HepG2 (cell line): ENCODE measurements around the gene MYO19. TPM values are rescaled to one million over a fixed set of nuclear protein-coding genes. Genes with fewer than 3 reads are reported as not detected.
A peak's percentile ranks its signal among the peaks of the same experiment; 100 is the strongest.

ENCODE experiments used
- CCAR2 ChIP-seq: fragments of 200-400 bp; formaldehyde crosslinking; optimal IDR thresholded peaks from 2 replicates; pipeline ENCODE3; 2018; ENCODE audit warnings: low read depth, mild to moderate bottlenecking, low read length, moderate library complexity
- CHD4 ChIP-seq: fragments of 200-600 bp; sonication (generic); IDR thresholded peaks from 2 replicates; pipeline ENCODE4 v1.7.0; 2017; ENCODE audit warnings: mild to moderate bottlenecking, low read length, borderline replicate concordance
- CREB1 ChIP-seq, 2 experiments: fragments of 450-650 bp in 1 of 2; IDR thresholded peaks; 2 replicates each; pipeline ENCODE4 v1.6.1; 2016 to 2017; ENCODE audit warnings: control low read depth in 1 of 2, mild to moderate bottlenecking in 1 of 2, missing compliant biosample characterization in 1 of 2, missing genetic modification characterization in 1 of 2
- FOSL2 ChIP-seq: sonication (generic); formaldehyde crosslinking; IDR thresholded peaks from 2 replicates; pipeline ENCODE4 v1.4.0; 2020; ENCODE audit warnings: missing genetic modification reagents
- FOXA1 ChIP-seq, 2 experiments: fragments of 450-650 bp in 1 of 2; sonication (generic) in 1 of 2; formaldehyde crosslinking in 1 of 2; IDR thresholded peaks; 2 replicates each; pipeline versions ENCODE4 v1.4.0 to v1.6.1; 2016 to 2020; ENCODE audit warnings: missing genetic modification reagents in 1 of 2
- HDAC2 ChIP-seq: sonication (generic); formaldehyde crosslinking; IDR thresholded peaks from 2 replicates; pipeline ENCODE4 v1.4.0; 2020; ENCODE audit warnings: missing genetic modification reagents
- JARID2 ChIP-seq: sonication (generic); formaldehyde crosslinking; IDR thresholded peaks from 2 replicates; pipeline ENCODE4 v1.8.1; 2023; ENCODE audit warnings: missing genetic modification reagents, inconsistent platforms; ENCODE audit not compliant: insufficient replicate concordance
- NBN ChIP-seq: fragments of 450-650 bp; conservative IDR thresholded peaks from 2 replicates; pipeline ENCODE4 v1.6.1; 2017
- RBAK ChIP-seq: sonication (generic); formaldehyde crosslinking; IDR thresholded peaks from 2 replicates; pipeline ENCODE4 v1.5.1; 2020; ENCODE audit warnings: mild to moderate bottlenecking, missing genetic modification reagents
- STAG1 ChIP-seq: sonication (generic); formaldehyde crosslinking; IDR thresholded peaks from 2 replicates; pipeline ENCODE4 v1.4.0; 2020; ENCODE audit warnings: missing genetic modification reagents
- TBL1XR1 ChIP-seq: fragments of 150-350 bp; IDR thresholded peaks from 2 replicates; pipeline ENCODE4 v1.6.1; 2014; ENCODE audit warnings: borderline replicate concordance, low read length; ENCODE audit not compliant: partially characterized antibody
- TOPORS ChIP-seq: sonication (generic); formaldehyde crosslinking; IDR thresholded peaks from 2 replicates; pipeline ENCODE4 v1.8.0; 2023; ENCODE audit warnings: mild to moderate bottlenecking, missing genetic modification reagents
- ZBTB20 ChIP-seq: sonication (generic); formaldehyde crosslinking; IDR thresholded peaks from 2 replicates; pipeline ENCODE4 v1.8.1; 2023; ENCODE audit warnings: missing genetic modification reagents, low read depth, mild to moderate bottlenecking, borderline replicate concordance
- ZFP36L1 ChIP-seq: sonication (generic); formaldehyde crosslinking; IDR thresholded peaks from 2 replicates; pipeline ENCODE4 v1.8.0; 2022; ENCODE audit warnings: mild to moderate bottlenecking, missing genetic modification reagents, moderate library complexity
- ZIK1 ChIP-seq: sonication (generic); formaldehyde crosslinking; IDR thresholded peaks from 2 replicates; pipeline ENCODE4 v1.5.0; 2020; ENCODE audit warnings: mild to moderate bottlenecking, low read depth, missing genetic modification reagents, borderline replicate concordance
- ZMYM4 ChIP-seq: sonication (generic); formaldehyde crosslinking; IDR thresholded peaks from 2 replicates; pipeline ENCODE4 v1.8.1; 2023; ENCODE audit warnings: mild to moderate bottlenecking, missing genetic modification reagents
- ZNF136 ChIP-seq: sonication (generic); formaldehyde crosslinking; IDR thresholded peaks from 2 replicates; pipeline ENCODE4 v1.8.1; 2022; ENCODE audit warnings: low read depth, mild to moderate bottlenecking, moderate library complexity, missing genetic modification reagents
- ZNF17 ChIP-seq: sonication (generic); formaldehyde crosslinking; IDR thresholded peaks from 2 replicates; pipeline ENCODE4 v1.5.0; 2020; ENCODE audit warnings: mild to moderate bottlenecking, missing genetic modification reagents
- ZNF224 ChIP-seq: sonication (generic); formaldehyde crosslinking; IDR thresholded peaks from 2 replicates; pipeline ENCODE4 v1.5.0; 2020; ENCODE audit warnings: mild to moderate bottlenecking, missing genetic modification reagents
- ZNF292 ChIP-seq: sonication (generic); formaldehyde crosslinking; IDR thresholded peaks from 2 replicates; pipeline ENCODE4 v1.8.1; 2022; ENCODE audit warnings: mild to moderate bottlenecking, low read depth, missing genetic modification reagents, borderline replicate concordance
- ZNF530 ChIP-seq: sonication (generic); formaldehyde crosslinking; IDR thresholded peaks from 2 replicates; pipeline ENCODE4 v1.5.0; 2020; ENCODE audit warnings: low read depth, mild to moderate bottlenecking, missing genetic modification reagents
- ZNF737 ChIP-seq: sonication (generic); formaldehyde crosslinking; IDR thresholded peaks from 2 replicates; pipeline ENCODE4 v1.5.0; 2020; ENCODE audit warnings: missing genetic modification reagents, mild to moderate bottlenecking, borderline replicate concordance
- ZNF850 ChIP-seq: sonication (generic); formaldehyde crosslinking; conservative IDR thresholded peaks from 2 replicates; pipeline ENCODE4 v1.9.0; 2021; ENCODE audit warnings: mild to moderate bottlenecking, missing genetic modification reagents
- polyA plus RNA-seq, 8 experiments: library from polyadenylated mRNA; depleted of rRNA in 3 of 8; stranded (reverse) in 7 of 8; unstranded in 1 of 8; fragments of >200 nt; fragmentation: Illumina TruSeq in 4 of 8; extraction: Trizol in 4 of 8; gene quantifications; 2 replicates each; pipeline versions ENCODE4 v1.2.1 to v1.2.3, GENCODE V29; 2011 to 2016; ENCODE audit warnings: low read depth in 4 of 8, missing spikeins in 1 of 8, mixed read lengths in 1 of 8; ENCODE audit not compliant: insufficient read depth in 1 of 8
- total RNA-seq, 5 experiments: library from RNA; depleted of rRNA; stranded (reverse); fragments of >200 nt; fragmentation: Illumina TruSeq; extraction: Trizol; gene quantifications; 2 replicates each; pipeline ENCODE4 v1.2.3, GENCODE V29; 2016; ENCODE audit warnings: low read depth in 1 of 5
- TF ChIP-seq, protein P1 (sequence below): sonication (generic); formaldehyde crosslinking; IDR thresholded peaks from 2 replicates; pipeline ENCODE4 v1.4.0; 2020; ENCODE audit warnings: missing genetic modification reagents
- TF ChIP-seq, protein P2 (sequence below): IDR thresholded peaks from 2 replicates; pipeline ENCODE4 v1.6.1; 2016; ENCODE audit warnings: missing compliant biosample characterization, missing genetic modification reagents, borderline replicate concordance
- TF ChIP-seq, protein P3 (sequence below): sonication (generic); formaldehyde crosslinking; IDR thresholded peaks from 2 replicates; pipeline ENCODE4 v1.5.1; 2020; ENCODE audit warnings: missing genetic modification reagents, mild to moderate bottlenecking, borderline replicate concordance

Gene MYO19
- total and polyA plus RNA-seq, 2 of the 13 experiments (the other 11 are each of a cell fraction or from before 2014, with no cell fraction given) = 75.7 to 82.3 TPM

DNA sequence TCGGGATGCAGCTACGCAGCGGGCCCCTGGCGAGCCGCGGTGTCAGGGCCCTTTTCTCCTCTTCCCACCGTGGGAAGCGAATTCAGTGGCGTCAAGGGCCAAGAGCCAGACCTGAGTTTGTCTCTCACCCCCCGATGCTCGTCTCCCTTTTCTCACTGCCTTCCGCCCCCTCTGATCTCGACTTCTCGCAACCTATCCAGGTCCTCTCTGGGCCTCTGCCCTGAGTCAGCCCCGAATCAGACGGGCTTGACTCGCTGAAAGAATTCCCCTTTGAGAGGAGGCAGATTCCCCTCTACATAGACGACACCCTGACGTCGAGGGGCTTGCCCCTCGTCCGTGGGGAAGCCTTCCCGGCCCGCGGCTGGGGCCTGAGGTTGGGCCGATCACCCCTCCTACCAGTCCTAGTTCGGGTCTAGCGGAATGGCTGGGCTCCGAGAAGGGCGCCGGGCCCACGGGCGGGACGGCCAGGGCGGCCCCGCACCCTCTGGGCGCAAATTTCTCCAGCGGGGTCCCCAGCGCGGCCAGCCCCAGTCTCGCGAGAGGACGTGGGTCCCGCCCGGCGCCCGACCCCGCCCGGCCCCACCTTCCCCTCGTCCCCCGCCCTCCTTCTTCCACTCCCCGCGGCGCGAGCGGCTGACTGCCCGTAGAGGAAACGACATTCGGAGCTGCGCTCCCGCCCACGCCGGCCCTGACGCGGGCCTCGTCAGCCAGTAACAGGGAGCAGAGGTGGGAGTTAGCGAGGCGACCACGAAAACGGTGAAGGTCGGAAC, 9.8 kb upstream of the MYO19 start, which contains the start of gene GGNBP2 (continued):
- TF ChIP-seq ZNF292 (no peak), ZIK1 (CRISPR knock-in tag) (no peak), TOPORS (CRISPR knock-in tag) (no peak), ZBTB20 (no peak), ZNF136 (0 out of 2 replicates have a peak, but pooled peaks have one; percentile 55), FOXA1 (IDR thresholded peaks at IDR 0.05) (no peak), FOXA1 (CRISPR knock-in tag; IDR thresholded peaks at IDR 0.05) (no peak), JARID2 (CRISPR knock-in tag) (no peak), TBL1XR1 (no peak), ZNF17 (no peak), CHD4 (no peak), NBN (no peak), ZNF224 (CRISPR knock-in tag) (0 out of 2 replicates have a peak, but pooled peaks have one; percentile 82), CCAR2 (no peak), ZNF530 (CRISPR knock-in tag) (no peak), CREB1 (IDR thresholded peaks at IDR 0.05) (peak; percentile 54), CREB1 (CRISPR knock-in tag; IDR thresholded peaks at IDR 0.05) (no peak), HDAC2 (CRISPR knock-in tag) (no peak), RBAK (CRISPR knock-in tag) (no peak), ZNF737 (CRISPR knock-in tag) (no peak), ZMYM4 (CRISPR knock-in tag) (no peak; the same call in none of the 2 replicates), STAG1 (CRISPR knock-in tag) (no peak), ZFP36L1 (CRISPR knock-in tag) (peak; percentile 27; the same call in 1 of the 2 replicates), ZNF850 (CRISPR knock-in tag) (no peak), FOSL2 (CRISPR knock-in tag) (no peak)
- TF ChIP-seq, protein P1, sequence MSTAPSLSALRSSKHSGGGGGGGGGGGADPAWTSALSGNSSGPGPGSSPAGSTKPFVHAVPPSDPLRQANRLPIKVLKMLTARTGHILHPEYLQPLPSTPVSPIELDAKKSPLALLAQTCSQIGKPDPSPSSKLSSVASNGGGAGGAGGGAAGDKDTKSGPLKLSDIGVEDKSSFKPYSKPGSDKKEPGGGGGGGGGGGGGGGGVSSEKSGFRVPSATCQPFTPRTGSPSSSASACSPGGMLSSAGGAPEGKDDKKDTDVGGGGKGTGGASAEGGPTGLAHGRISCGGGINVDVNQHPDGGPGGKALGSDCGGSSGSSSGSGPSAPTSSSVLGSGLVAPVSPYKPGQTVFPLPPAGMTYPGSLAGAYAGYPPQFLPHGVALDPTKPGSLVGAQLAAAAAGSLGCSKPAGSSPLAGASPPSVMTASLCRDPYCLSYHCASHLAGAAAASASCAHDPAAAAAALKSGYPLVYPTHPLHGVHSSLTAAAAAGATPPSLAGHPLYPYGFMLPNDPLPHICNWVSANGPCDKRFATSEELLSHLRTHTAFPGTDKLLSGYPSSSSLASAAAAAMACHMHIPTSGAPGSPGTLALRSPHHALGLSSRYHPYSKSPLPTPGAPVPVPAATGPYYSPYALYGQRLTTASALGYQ (CRISPR knock-in tag) = peak; percentile 16; the same call in 1 of the 2 replicates
- TF ChIP-seq, protein P2, sequence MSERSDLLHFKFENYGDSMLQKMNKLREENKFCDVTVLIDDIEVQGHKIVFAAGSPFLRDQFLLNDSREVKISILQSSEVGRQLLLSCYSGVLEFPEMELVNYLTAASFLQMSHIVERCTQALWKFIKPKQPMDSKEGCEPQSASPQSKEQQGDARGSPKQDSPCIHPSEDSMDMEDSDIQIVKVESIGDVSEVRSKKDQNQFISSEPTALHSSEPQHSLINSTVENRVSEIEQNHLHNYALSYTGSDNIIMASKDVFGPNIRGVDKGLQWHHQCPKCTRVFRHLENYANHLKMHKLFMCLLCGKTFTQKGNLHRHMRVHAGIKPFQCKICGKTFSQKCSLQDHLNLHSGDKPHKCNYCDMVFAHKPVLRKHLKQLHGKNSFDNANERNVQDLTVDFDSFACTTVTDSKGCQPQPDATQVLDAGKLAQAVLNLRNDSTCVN (CRISPR knock-in tag) = no peak
- TF ChIP-seq, protein P3, sequence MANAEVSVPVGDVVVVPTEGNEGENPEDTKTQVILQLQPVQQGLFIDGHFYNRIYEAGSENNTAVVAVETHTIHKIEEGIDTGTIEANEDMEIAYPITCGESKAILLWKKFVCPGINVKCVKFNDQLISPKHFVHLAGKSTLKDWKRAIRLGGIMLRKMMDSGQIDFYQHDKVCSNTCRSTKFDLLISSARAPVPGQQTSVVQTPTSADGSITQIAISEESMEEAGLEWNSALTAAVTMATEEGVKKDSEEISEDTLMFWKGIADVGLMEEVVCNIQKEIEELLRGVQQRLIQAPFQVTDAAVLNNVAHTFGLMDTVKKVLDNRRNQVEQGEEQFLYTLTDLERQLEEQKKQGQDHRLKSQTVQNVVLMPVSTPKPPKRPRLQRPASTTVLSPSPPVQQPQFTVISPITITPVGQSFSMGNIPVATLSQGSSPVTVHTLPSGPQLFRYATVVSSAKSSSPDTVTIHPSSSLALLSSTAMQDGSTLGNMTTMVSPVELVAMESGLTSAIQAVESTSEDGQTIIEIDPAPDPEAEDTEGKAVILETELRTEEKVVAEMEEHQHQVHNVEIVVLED (CRISPR knock-in tag) = peak; percentile 68
